GM12878 (cell line): ENCODE data around the gene RRAD. TPM values are rescaled to one million over a fixed set of nuclear protein-coding genes. Genes with fewer than 3 reads are reported as not detected.
A peak's percentile ranks its signal among the peaks of the same experiment; 100 is the strongest.

Experiments used
- BHLHE40 ChIP-seq, 2 experiments: fragments of 450-650 bp in 1 of 2; IDR thresholded peaks; 2 replicates each; pipeline ENCODE4 v1.6.1; 2011 to 2017; ENCODE audit warnings: low read depth in 2 of 2, borderline replicate concordance in 1 of 2, improper control_type of control experiment in 1 of 2, low read length in 1 of 2, mild to moderate bottlenecking in 1 of 2
- BRCA1 ChIP-seq: IDR thresholded peaks from 2 replicates; pipeline ENCODE4 v1.6.1; 2011; ENCODE audit warnings: low read depth, low read length, improper control_type of control experiment
- EP300 ChIP-seq, 2 experiments: fragments of 150-350 bp in 1 of 2; IDR thresholded peaks; 2 replicates each; pipeline ENCODE4 v1.6.1; 2011 to 2012; ENCODE audit warnings: low read depth in 2 of 2, low read length in 2 of 2, borderline replicate concordance in 1 of 2, improper control_type of control experiment in 1 of 2, inconsistent platforms in 1 of 2; ENCODE audit not compliant: control insufficient read depth in 1 of 2
- GATAD2B ChIP-seq: fragments of 450-650 bp; conservative IDR thresholded peaks from 2 replicates; pipeline ENCODE4 v1.6.1; 2017; ENCODE audit warnings: low read depth, mild to moderate bottlenecking, moderate library complexity
- HCFC1 ChIP-seq: fragments of 150-350 bp; IDR thresholded peaks from 2 replicates; pipeline ENCODE4 v1.6.1; 2014; ENCODE audit warnings: low read length
- MEF2A ChIP-seq: IDR thresholded peaks from 2 replicates; pipeline ENCODE4 v1.6.1; 2011; ENCODE audit warnings: low read depth, mild to moderate bottlenecking, low read length, moderate library complexity; ENCODE audit not compliant: insufficient read depth
- MTA3 ChIP-seq: IDR thresholded peaks from 2 replicates; pipeline ENCODE4 v1.6.1; 2012; ENCODE audit warnings: low read length, inconsistent platforms, borderline replicate concordance
- NR2C2 ChIP-seq: IDR thresholded peaks from 2 replicates; pipeline ENCODE4 v1.6.1; 2011; ENCODE audit warnings: borderline replicate concordance, low read depth; ENCODE audit not compliant: control insufficient read depth, insufficient read length
- PAX5 ChIP-seq: IDR thresholded peaks from 2 replicates; pipeline ENCODE4 v1.6.1; 2011; ENCODE audit warnings: low read depth, low read length, borderline replicate concordance
- POU2F2 ChIP-seq: IDR thresholded peaks from 3 replicates; pipeline ENCODE4 v1.6.1; 2011; ENCODE audit warnings: low read depth, mild to moderate bottlenecking, low read length, borderline replicate concordance
- RUNX3 ChIP-seq: IDR thresholded peaks from 2 replicates; pipeline ENCODE4 v1.6.1; 2012; ENCODE audit warnings: low read length, inconsistent platforms
- polyA plus RNA-seq, 11 experiments: library from polyadenylated mRNA; depleted of rRNA in 4 of 11; unstranded in 6 of 11; stranded (reverse) in 5 of 11; fragments of >200 nt; fragmentation: Nextera tagmentation in 4 of 11; fragmentation: Illumina TruSeq in 1 of 11; extraction: Ambion mirVana in 4 of 11; extraction: Trizol in 1 of 11; gene quantifications; 1 replicate in 1 of 11; 2 replicates in 10 of 11; pipeline versions ENCODE4 v1.2.1 to v1.2.3, GENCODE V29; 2011 to 2016; ENCODE audit warnings: inconsistent platforms in 2 of 11, missing spikeins in 2 of 11, low read depth in 1 of 11
- total RNA-seq, 4 experiments: library from RNA; depleted of rRNA in 3 of 4; stranded (reverse); fragments of >200 nt in 3 of 4; fragmentation: Illumina TruSeq in 1 of 4; extraction: Trizol in 1 of 4; gene quantifications; 2 replicates each; pipeline versions ENCODE4 v1.2.1 to v1.2.3, GENCODE V29; 2013 to 2021
- TF ChIP-seq, protein P1 (sequence below): fragments of 450-650 bp; IDR thresholded peaks from 2 replicates; pipeline ENCODE4 v1.6.1; 2016; ENCODE audit warnings: mild to moderate bottlenecking, moderate library complexity, borderline replicate concordance
- TF ChIP-seq, protein P2 (sequence below): IDR thresholded peaks from 2 replicates; pipeline ENCODE4 v1.6.1; 2012; ENCODE audit warnings: low read length, inconsistent platforms
- TF ChIP-seq, protein P3 (sequence below): IDR thresholded peaks from 2 replicates; pipeline ENCODE4 v1.6.1; 2012; ENCODE audit warnings: low read depth, low read length, improper control_type of control experiment
- TF ChIP-seq, protein P4 (sequence below): IDR thresholded peaks from 2 replicates; pipeline ENCODE4 v1.6.1; 2011; ENCODE audit warnings: borderline replicate concordance, low read depth, mild to moderate bottlenecking, moderate library complexity, mixed read lengths, low read length; ENCODE audit not compliant: insufficient read depth; ENCODE audit errors: extremely low read length

RRAD gene
- total and polyA plus RNA-seq, 10 of the 15 experiments (the other 5 are each of a cell fraction or from before 2014, with no cell fraction given): 0.11 to 8.5 (median 2.8) TPM

DNA sequence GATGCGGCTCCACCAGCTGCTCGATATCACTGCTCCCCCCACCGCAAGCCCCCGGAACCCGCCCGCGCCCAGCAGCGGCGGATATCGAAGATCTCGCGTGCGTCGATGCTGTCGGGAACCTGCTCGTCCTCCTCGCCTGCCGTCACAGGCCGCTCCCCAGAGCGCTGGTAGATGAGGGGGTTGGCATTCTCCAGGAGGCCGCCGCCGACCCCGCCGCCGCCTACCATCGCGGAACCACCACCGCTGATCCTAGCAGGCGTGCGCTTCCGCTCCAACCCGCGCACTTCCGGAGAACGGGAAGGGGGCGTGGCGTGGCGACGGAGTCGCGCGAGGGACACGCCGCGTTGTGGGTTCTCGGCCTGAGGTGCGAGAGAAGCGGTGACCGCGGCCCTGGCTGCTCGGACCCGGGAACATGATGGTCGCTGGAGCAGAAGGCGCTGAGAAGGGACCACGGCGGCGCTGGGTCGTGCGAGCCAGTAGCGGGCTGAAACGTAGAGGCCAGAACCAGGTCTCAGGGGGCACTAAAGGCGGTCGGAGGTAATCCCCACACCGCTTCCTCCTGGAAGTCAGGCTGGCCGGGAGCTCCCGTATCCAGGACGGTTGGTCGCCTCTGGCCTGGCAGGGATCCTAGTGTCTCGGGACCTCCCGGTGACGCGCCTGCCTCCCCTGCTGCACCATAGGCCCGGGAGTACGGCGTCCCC is 9.0 kb upstream of the RRAD start, which contains the start of gene CIAO2B (continued):
- TF ChIP-seq, protein P1, sequence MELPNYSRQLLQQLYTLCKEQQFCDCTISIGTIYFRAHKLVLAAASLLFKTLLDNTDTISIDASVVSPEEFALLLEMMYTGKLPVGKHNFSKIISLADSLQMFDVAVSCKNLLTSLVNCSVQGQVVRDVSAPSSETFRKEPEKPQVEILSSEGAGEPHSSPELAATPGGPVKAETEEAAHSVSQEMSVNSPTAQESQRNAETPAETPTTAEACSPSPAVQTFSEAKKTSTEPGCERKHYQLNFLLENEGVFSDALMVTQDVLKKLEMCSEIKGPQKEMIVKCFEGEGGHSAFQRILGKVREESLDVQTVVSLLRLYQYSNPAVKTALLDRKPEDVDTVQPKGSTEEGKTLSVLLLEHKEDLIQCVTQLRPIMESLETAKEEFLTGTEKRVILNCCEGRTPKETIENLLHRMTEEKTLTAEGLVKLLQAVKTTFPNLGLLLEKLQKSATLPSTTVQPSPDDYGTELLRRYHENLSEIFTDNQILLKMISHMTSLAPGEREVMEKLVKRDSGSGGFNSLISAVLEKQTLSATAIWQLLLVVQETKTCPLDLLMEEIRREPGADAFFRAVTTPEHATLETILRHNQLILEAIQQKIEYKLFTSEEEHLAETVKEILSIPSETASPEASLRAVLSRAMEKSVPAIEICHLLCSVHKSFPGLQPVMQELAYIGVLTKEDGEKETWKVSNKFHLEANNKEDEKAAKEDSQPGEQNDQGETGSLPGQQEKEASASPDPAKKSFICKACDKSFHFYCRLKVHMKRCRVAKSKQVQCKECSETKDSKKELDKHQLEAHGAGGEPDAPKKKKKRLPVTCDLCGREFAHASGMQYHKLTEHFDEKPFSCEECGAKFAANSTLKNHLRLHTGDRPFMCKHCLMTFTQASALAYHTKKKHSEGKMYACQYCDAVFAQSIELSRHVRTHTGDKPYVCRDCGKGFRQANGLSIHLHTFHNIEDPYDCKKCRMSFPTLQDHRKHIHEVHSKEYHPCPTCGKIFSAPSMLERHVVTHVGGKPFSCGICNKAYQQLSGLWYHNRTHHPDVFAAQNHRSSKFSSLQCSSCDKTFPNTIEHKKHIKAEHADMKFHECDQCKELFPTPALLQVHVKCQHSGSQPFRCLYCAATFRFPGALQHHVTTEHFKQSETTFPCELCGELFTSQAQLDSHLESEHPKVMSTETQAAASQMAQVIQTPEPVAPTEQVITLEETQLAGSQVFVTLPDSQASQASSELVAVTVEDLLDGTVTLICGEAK: peak; percentile 90
- TF ChIP-seq PAX5 (peak; percentile 56; the same call in 1 of the 2 replicates), MEF2A (0 out of 2 replicates have a peak, but pooled peaks have one; percentile 30), BHLHE40 (IDR thresholded peaks at IDR 0.05; ENCODE audit: borderline replicate concordance in 1 of 2, low read depth in 2 of 2, low read length in 1 of 2) (peak; percentile 33 to 62; a peak in 3 of 4 replicates), GATAD2B (peak; percentile 71; the same call in 1 of the 2 replicates), RUNX3 (peak; percentile 90), POU2F2 (peak; percentile 50; the same call in 2 of the 3 replicates), EP300 (IDR thresholded peaks at IDR 0.05; ENCODE audit: borderline replicate concordance in 1 of 2, control insufficient read depth in 1 of 2, low read depth in 2 of 2, low read length in 2 of 2) (no peak), NR2C2 (no peak), HCFC1 (peak; percentile 67), BRCA1 (peak; percentile 43; the same call in 1 of the 2 replicates), MTA3 (no peak)
- TF ChIP-seq, protein P2, sequence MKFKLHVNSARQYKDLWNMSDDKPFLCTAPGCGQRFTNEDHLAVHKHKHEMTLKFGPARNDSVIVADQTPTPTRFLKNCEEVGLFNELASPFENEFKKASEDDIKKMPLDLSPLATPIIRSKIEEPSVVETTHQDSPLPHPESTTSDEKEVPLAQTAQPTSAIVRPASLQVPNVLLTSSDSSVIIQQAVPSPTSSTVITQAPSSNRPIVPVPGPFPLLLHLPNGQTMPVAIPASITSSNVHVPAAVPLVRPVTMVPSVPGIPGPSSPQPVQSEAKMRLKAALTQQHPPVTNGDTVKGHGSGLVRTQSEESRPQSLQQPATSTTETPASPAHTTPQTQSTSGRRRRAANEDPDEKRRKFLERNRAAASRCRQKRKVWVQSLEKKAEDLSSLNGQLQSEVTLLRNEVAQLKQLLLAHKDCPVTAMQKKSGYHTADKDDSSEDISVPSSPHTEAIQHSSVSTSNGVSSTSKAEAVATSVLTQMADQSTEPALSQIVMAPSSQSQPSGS: no peak
- TF ChIP-seq, protein P3, sequence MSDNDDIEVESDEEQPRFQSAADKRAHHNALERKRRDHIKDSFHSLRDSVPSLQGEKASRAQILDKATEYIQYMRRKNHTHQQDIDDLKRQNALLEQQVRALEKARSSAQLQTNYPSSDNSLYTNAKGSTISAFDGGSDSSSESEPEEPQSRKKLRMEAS: peak; percentile 20; the same call in 1 of the 2 replicates
- TF ChIP-seq, protein P4, sequence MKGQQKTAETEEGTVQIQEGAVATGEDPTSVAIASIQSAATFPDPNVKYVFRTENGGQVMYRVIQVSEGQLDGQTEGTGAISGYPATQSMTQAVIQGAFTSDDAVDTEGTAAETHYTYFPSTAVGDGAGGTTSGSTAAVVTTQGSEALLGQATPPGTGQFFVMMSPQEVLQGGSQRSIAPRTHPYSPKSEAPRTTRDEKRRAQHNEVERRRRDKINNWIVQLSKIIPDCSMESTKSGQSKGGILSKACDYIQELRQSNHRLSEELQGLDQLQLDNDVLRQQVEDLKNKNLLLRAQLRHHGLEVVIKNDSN: no peak
